HEK293 (cell line): ENCODE results near the gene IL1RAPL1.

Experiments
- CTCF ChIA-PET: fragments of 350-600 bp; formaldehyde crosslinking; extraction: SDS; loops from one replicate; lab custom pipeline; 2021; ENCODE audit warnings: antibody characterized with exemption; lab: Yijun Ruan, JAX
- POLR2A ChIA-PET: fragments of 300-600 bp; formaldehyde crosslinking; extraction: SDS; loops from one replicate; lab custom pipeline; 2020; ENCODE audit warnings: antibody characterized with exemption, inconsistent platforms; lab: Yijun Ruan, JAX
- H3K27ac ChIP-seq: fragments of 200-500 bp; sonication (Bioruptor generic); 2 replicates; pipeline ENCODE4 v1.5.1; 2014; ENCODE audit warnings: low read depth, low read length, control low read depth, inconsistent platforms; ENCODE audit errors: extremely low read depth
- H3K36me3 ChIP-seq, 2 experiments: fragments of 200-500 bp in 1 of 2; sonication (Bioruptor generic) in 1 of 2; 1 replicate in 1 of 2; 2 replicates in 1 of 2; pipeline ENCODE4 v1.5.1; 2014 to 2017; ENCODE audit warnings: inconsistent platforms in 2 of 2, low read length in 2 of 2; ENCODE audit not compliant: control insufficient read depth in 2 of 2, insufficient read depth in 1 of 2
- H3K4me1 ChIP-seq: fragments of 200-500 bp; sonication (Bioruptor generic); 2 replicates; pipeline ENCODE4 v1.5.1; 2014; ENCODE audit warnings: mild to moderate bottlenecking, low read length, inconsistent platforms; ENCODE audit not compliant: control insufficient read depth, insufficient read depth
- H3K4me3 ChIP-seq: 2 replicates; pipeline ENCODE4 v1.5.1; 2011; ENCODE audit warnings: low read depth, mild to moderate bottlenecking, control low read depth, low read length, moderate library complexity
- H3K9me3 ChIP-seq: fragments of 200-500 bp; sonication (Bioruptor generic); 2 replicates; pipeline ENCODE4 v1.5.1; 2014; ENCODE audit warnings: low read depth, low read length, inconsistent platforms; ENCODE audit not compliant: control insufficient read depth, insufficient read depth
- BCL11A ChIP-seq: fragments of 450-650 bp; formaldehyde crosslinking; IDR thresholded peaks from 2 replicates; pipeline ENCODE4 v1.5.1; 2016; ENCODE audit warnings: low read depth, missing biosample characterization, missing genetic modification characterization
- BCL11B ChIP-seq: fragments of 450-650 bp; formaldehyde crosslinking; IDR thresholded peaks from 2 replicates; pipeline ENCODE4 v1.5.1; 2016; ENCODE audit warnings: low read depth, missing biosample characterization, missing genetic modification characterization
- GFI1B ChIP-seq: fragments of 450-650 bp; formaldehyde crosslinking; IDR thresholded peaks from 2 replicates; pipeline ENCODE4 v1.5.1; 2016; ENCODE audit warnings: missing biosample characterization, missing genetic modification characterization
- INSM2 ChIP-seq: fragments of 450-650 bp; formaldehyde crosslinking; IDR thresholded peaks from 2 replicates; pipeline ENCODE4 v1.5.1; 2016; ENCODE audit warnings: missing biosample characterization, missing genetic modification characterization
- KLF17 ChIP-seq: fragments of 450-650 bp; formaldehyde crosslinking; IDR thresholded peaks from 2 replicates; pipeline ENCODE4 v1.5.1; 2016; ENCODE audit warnings: missing biosample characterization, missing genetic modification characterization
- REPIN1 ChIP-seq: fragments of 450-650 bp; formaldehyde crosslinking; IDR thresholded peaks from 2 replicates; pipeline ENCODE4 v1.5.1; 2017; ENCODE audit warnings: missing biosample characterization, missing genetic modification characterization, low read depth
- SP3 ChIP-seq: fragments of 450-650 bp; formaldehyde crosslinking; IDR thresholded peaks from 2 replicates; pipeline ENCODE4 v1.5.1; 2016; ENCODE audit warnings: missing biosample characterization, missing genetic modification characterization
- TSHZ1 ChIP-seq: fragments of 450-650 bp; formaldehyde crosslinking; IDR thresholded peaks from 2 replicates; pipeline ENCODE4 v1.5.1; 2016; ENCODE audit warnings: missing biosample characterization, missing genetic modification characterization, borderline replicate concordance
- ZBTB1 ChIP-seq: fragments of 450-650 bp; formaldehyde crosslinking; IDR thresholded peaks from 2 replicates; pipeline ENCODE4 v1.5.1; 2016; ENCODE audit warnings: missing biosample characterization, missing genetic modification characterization
- ZBTB17 ChIP-seq: fragments of 450-650 bp; formaldehyde crosslinking; IDR thresholded peaks from 2 replicates; pipeline ENCODE4 v1.5.1; 2016; ENCODE audit warnings: missing biosample characterization, missing genetic modification characterization
- ZBTB20 ChIP-seq: fragments of 450-650 bp; formaldehyde crosslinking; IDR thresholded peaks from 2 replicates; pipeline ENCODE4 v1.5.1; 2016; ENCODE audit warnings: missing biosample characterization, missing genetic modification characterization
- ZBTB6 ChIP-seq: fragments of 450-650 bp; formaldehyde crosslinking; IDR thresholded peaks from 2 replicates; pipeline ENCODE4 v1.5.1; 2017; ENCODE audit warnings: missing biosample characterization, missing genetic modification characterization
- ZNF10 ChIP-seq: fragments of 450-650 bp; formaldehyde crosslinking; IDR thresholded peaks from 2 replicates; pipeline ENCODE4 v1.5.1; 2017; ENCODE audit warnings: missing biosample characterization, missing genetic modification characterization
- ZNF148 ChIP-seq: fragments of 450-650 bp; formaldehyde crosslinking; IDR thresholded peaks from 2 replicates; pipeline ENCODE4 v1.5.0; 2017; ENCODE audit warnings: missing biosample characterization, missing genetic modification characterization, borderline replicate concordance
- ZNF266 ChIP-seq: fragments of 450-650 bp; formaldehyde crosslinking; IDR thresholded peaks from 2 replicates; pipeline ENCODE4 v1.5.1; 2016; ENCODE audit warnings: missing biosample characterization, missing genetic modification characterization, low read depth
- ZNF280D ChIP-seq: fragments of 450-650 bp; formaldehyde crosslinking; IDR thresholded peaks from 2 replicates; pipeline ENCODE4 v1.5.1; 2016; ENCODE audit warnings: missing biosample characterization, missing genetic modification characterization
- ZNF302 ChIP-seq: fragments of 450-650 bp; formaldehyde crosslinking; IDR thresholded peaks from 2 replicates; pipeline ENCODE4 v1.5.1; 2016; ENCODE audit warnings: missing biosample characterization, missing genetic modification characterization, low read depth
- ZNF354C ChIP-seq: fragments of 450-650 bp; formaldehyde crosslinking; IDR thresholded peaks from 2 replicates; pipeline ENCODE4 v1.5.1; 2016; ENCODE audit warnings: missing biosample characterization, missing genetic modification characterization, low read depth, borderline replicate concordance
- ZNF529 ChIP-seq: fragments of 450-650 bp; formaldehyde crosslinking; IDR thresholded peaks from 2 replicates; pipeline ENCODE4 v1.5.1; 2017; ENCODE audit warnings: missing genetic modification characterization, missing biosample characterization; ENCODE audit not compliant: insufficient replicate concordance
- ZNF626 ChIP-seq: fragments of 450-650 bp; sonication (Bioruptor Pico); formaldehyde crosslinking; IDR thresholded peaks from 2 replicates; pipeline ENCODE4 v1.5.1; 2018; ENCODE audit warnings: missing biosample characterization, missing genetic modification characterization, inconsistent platforms
- ZNF664 ChIP-seq: fragments of 450-650 bp; formaldehyde crosslinking; IDR thresholded peaks from 2 replicates; pipeline ENCODE4 v1.5.1; 2016; ENCODE audit warnings: missing biosample characterization, missing genetic modification characterization
- ZNF76 ChIP-seq: fragments of 450-650 bp; formaldehyde crosslinking; IDR thresholded peaks from 2 replicates; pipeline ENCODE4; 2016; ENCODE audit warnings: low read depth, missing biosample characterization, missing genetic modification characterization, borderline replicate concordance
- ZSCAN30 ChIP-seq: fragments of 450-650 bp; IDR thresholded peaks from 2 replicates; pipeline ENCODE4 v1.5.1; 2018; ENCODE audit warnings: missing biosample characterization, mild to moderate bottlenecking, missing genetic modification characterization, moderate library complexity

IL1RAPL1 gene

GRCh38 chrX:28586981-28587551 lies at the start of gene IL1RAPL1:
IL1RAPL1 (plus strand) TSS chrX:28587446.
- no peaks in the 10 kb centered on the region for H3K36me3 ChIP-seq
- no peak for TF ChIP-seq ZNF664 (tag by site-specific recombination)
- no peak for TF ChIP-seq ZBTB6 (tag by site-specific recombination)
- TF ChIP-seq ZNF302, result no peak
- no peak for TF ChIP-seq ZNF148
- TF ChIP-seq ZNF10, result no peak
- no peak for TF ChIP-seq REPIN1 (tag by site-specific recombination)
- no peak for TF ChIP-seq KLF17 (tag by site-specific recombination)
- TF ChIP-seq ZNF626 (tag by site-specific recombination), result no peak
- no peak for TF ChIP-seq ZNF280D (tag by site-specific recombination)
- no peak for TF ChIP-seq BCL11B (tag by site-specific recombination)
- TF ChIP-seq ZNF354C, result no peak
- no peak for TF ChIP-seq GFI1B (tag by site-specific recombination)
- no peak for TF ChIP-seq ZNF76
- TF ChIP-seq SP3 (tag by site-specific recombination), result no peak
- TF ChIP-seq ZNF266 (tag by site-specific recombination), result no peak
- TF ChIP-seq ZBTB20 (tag by site-specific recombination), result no peak
- ChIA-PET CTCF (no interaction called here), POLR2A (no interaction called here)
- H3K4me1 ChIP-seq, result no peaks in the 10 kb centered on the region
- peak within 1 kb of the TSS; percentile 24 for H3K4me3 ChIP-seq
- no peaks in the 10 kb centered on the region for H3K9me3 ChIP-seq
- H3K27ac ChIP-seq, result no peak within 1 kb of the TSS

GRCh38 chrX:28542791-28543190 lies 44.5 kb upstream of the IL1RAPL1 start:
- Histone ChIP-seq H3K36me3 (no peaks in the 10 kb centered on the region), H3K9me3 (no peaks in the 10 kb centered on the region), H3K4me1 (no peaks in the 10 kb centered on the region), H3K4me3 (no peak overlapping the region), H3K27ac (no peak overlapping the region)
- ChIA-PET CTCF (no interaction called here), POLR2A (no interaction called here)
- TF ChIP-seq BCL11A, result no peak
- no peak for TF ChIP-seq ZBTB1 (tag by site-specific recombination)
- no peak for TF ChIP-seq INSM2 (tag by site-specific recombination)
- TF ChIP-seq ZNF529 (tag by site-specific recombination), result no peak
- no peak for TF ChIP-seq ZBTB17 (tag by site-specific recombination)
- no peak for TF ChIP-seq REPIN1 (tag by site-specific recombination)
- TF ChIP-seq TSHZ1 (tag by site-specific recombination), result no peak
- TF ChIP-seq ZSCAN30 (tag by site-specific recombination), result no peak
- TF ChIP-seq BCL11B (tag by site-specific recombination), result no peak
